GM18909 (cell line): ENCODE data around the gene COPG2.
"Not testable (repeated sequence)": the region's sequence is repeated elsewhere in the genome, so short reads cannot be mapped to it uniquely, and the experiment has no call there.

Experiments
- ATAC-seq: cut with Tn5 transposase; IDR thresholded peaks from one replicate; pipeline ENCODE4 v1.9.1; 2021; ENCODE audit warnings: mild to moderate bottlenecking; ENCODE audit not compliant: unreplicated experiment, poor library complexity

COPG2 gene

DNA sequence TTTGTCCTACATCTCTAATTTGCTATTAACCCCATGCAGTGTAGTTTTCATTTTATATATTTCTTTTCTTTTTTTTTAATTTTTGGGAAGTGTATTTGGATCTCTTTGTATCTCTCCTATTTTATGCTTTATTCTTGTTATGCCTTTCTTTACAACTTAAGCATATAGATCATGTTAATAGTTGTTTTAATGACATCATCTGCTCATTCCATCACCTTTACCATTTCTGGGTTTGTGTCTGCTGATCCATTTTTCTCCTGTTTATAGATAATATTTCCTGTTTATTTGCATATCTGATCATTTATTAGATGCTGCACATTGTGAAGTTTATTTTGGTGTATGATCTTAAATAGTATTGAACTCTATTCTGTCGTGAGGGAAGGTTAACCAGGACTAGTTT lies 13.7 kb downstream of the COPG2 start:
- ATAC-seq = no peak

DNA sequence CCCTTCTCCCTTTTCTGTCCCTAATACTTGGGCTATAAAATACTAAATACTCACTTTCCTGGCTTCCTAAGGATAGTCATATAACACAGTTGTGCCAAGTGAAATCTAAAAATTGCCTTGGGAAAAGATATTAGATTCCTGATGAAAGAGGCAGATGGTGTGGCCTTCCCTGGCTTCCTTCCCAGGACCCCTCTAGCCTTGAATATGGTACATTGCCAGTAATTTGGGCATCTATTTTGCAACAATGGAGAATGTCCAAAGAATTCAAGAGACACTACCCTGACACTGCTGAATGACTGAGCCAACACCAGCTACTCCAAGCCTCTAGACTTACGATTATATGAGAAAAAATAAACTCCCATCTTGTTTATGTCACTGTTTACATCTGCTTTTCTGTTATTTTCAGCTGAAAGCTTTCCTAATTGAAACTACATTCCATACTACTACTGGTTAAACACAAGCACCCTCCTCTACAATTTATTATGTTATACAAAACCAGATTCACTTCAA lies 17.9 kb downstream of the COPG2 start:
- ATAC-seq = no peak

DNA sequence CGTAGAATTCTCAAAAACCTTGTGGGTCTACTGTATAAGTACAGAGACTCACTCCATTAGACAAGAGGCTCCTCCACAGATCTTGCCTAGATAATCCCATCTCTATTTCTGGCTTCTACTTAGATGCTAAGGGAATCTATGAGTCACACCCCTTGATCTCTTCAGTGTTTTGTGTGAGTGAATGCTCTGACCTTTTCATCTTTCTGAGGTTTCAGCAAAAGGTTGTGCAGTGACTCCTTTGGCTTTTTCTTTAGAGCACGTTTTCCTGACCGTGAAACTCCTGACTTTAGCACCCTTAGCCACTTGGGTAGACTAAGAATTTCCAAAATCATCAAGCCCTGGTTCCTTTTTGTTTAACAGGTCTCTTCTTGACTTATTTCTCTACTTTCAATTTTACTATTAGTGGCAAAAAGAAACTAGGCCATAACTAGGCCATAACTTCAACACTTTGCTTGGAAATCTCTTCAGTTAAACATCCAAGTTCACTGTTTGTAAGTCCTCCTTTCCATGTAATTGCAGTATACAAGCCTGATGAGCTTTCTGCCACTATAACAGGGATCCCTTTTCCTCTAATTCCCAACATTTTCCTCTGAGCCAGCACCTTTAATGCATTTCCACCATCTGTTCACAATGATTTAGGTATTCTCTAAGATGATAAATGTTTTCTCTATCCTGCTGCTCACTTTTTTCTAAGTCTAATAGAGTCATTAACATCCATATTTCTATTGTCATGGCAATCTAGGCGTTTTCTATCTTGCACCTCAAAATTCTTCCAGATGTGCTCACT lies 19.4 kb downstream of the COPG2 start:
- no peak for ATAC-seq

DNA sequence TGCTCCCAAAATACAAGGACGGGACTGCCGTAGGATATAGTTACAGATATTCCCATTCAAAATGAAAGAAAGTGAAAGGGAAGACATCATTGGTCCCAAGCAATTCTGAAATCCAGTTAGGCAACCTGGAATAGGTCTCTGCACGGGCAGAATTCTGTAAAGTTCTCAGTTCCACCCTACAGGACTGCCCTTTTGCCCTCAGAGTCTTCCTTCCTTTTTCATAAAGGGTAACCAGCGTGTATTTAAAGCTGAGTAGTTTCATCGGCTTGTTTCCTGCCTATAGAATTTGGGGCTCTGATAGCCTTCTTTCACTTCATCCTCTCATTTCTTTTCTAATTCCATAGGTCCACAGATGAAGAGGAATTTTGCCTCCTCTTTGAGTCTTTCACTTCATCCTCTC lies 20.0 kb downstream of the COPG2 start:
- no peak for ATAC-seq

DNA sequence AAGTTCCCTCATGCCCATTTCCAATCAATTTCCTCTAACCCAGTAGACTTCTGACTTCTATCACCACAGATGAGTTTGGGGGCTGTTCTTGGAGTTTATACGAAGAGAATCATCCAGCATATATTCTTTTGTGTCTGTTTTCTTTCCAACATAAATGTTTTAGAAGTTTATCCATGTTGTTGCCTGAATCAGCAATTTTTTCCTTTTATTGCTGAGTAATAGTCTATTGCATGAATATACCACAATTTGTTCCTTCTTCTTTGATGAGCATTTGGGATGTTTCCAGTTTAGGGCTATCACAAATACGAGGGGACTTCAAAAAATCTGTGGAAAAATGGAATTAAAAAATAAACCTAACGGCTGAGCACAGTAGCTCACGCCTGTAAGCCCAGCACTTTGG lies 26.2 kb downstream of the COPG2 start:
- ATAC-seq = no peak

DNA sequence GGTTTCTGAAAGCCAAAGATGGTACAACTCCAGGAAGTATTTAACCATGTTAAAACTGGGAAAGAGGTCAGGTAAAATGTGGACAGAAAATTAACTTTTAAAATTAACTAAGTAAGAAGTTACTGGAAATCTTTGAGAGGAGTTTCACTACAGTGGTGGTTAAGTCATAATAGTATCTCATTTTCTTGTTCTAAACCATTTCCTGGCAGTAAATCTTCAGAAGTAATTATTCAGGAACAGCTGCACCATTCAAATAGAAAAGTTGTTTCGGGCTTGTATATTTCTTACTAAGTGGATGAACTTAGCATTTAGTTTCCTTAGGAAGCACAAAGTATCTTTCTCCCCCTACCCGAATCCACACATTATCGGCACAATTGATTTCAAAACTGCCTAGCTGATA lies 27.1 kb downstream of the COPG2 start:
- no peak for ATAC-seq

DNA sequence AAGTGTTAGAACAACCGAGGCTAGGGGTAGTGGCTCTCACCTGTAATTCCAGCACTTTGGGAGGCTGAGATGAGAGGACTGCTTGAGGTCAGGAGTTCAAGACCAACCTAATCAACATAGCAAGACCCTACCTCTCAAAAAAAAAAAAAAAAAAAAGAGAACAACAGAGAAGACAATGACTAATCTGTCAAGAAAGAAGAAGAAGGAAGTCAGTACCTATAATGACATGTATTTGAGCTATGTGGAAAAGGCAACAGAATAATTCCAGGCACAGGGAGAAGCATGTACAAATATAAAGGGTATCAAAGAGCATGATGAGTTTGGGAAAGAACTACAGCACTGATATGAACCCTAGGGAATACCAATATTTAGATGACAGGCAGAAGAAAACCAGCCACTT lies 27.5 kb downstream of the COPG2 start:
- ATAC-seq = no peak

DNA sequence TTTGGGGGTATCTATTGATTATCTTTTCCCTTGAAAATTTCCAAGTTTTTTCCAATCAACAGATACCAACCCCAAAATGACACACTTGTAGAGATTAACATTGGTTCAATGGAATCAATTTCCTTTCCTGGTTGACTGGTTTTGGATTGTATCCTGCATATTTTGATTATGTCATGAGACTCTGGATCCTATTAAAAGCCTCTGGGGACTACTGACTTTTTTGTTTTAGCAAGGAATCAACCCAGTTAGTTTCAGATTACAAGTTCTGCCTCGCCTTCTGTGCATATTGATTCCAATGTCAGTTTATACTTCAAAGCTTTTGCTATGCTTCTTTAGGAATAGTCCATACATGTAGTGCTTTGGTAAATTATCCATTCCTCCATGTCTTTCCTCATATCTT lies 29.2 kb downstream of the COPG2 start:
- no peak for ATAC-seq

DNA sequence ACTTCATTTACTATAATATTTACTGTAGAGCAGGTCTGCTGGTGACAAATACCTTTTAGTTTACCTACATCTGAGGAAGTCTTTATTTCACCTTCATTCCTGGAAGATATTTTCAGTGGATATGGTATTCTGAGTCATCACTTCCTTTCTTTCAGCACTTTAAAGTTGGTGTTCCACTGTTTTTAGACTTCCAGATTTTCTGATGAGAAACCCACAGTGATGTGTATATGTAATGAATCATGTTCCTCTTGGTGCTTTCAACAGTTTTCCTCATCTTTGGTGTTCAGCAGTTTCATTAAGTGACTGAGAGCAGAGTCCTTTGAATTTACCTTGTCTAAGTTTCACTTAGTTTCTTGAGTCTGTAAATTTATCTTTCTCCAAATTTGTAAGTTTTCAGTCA lies 36.4 kb downstream of the COPG2 start:
- no peak for ATAC-seq

DNA sequence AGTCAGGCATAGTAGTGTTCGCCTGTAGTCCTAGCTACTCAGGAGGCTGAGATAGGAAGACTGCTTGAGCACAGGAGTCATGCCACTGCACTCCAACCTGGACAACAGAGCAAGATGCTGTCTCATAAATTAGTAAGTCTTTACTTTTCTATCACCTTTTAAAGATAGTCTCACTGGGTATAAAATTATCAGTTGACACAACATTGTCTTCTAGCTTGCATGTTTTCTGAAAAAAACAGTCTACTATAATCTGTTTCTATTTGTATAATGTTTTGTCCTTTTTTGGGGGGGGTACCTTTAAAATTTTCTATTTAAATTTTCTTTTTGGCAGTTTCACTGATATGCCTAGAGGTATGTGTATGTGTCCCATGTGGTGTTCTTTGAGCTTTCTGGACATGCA lies 39.6 kb downstream of the COPG2 start:
- no peak for ATAC-seq

DNA sequence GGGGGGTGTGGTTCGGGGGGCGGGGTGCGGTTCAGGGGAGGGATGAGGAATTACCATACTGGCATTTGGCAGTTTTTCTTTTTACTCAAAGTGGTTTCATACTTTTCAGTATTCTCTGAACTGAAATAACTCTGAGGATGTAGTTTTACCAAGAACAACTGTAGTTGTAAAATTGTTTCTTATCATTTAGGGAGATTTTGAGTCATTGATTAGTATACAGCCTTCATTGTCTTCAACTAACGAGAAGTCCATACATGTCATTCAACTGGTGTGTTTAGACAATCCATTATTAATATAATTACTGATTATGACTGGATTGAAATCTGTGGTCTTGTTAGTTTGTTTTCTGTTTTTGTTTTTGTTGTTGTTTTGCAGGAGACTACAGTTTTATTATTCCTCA lies 40.8 kb downstream of the COPG2 start:
- ATAC-seq = no peak

DNA sequence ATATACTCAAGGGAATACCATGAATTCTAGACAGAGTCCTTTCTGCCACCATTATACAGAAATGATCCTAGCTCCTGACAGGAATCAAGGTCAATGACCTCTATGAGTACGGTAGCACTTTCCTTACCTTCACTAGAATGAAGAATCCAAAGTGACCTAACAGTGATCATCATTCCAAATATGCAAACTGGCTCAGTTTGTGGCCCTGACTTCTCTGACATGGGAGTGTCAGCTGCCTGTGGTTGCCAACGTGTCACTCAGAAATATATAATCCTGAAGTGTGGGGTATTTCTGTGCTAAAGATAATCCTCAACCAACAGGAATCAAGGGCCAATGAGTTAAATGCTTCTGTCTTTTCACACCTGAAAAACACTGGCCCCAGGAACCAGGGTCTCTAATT lies 45.7 kb downstream of the COPG2 start:
- no peak for ATAC-seq

DNA sequence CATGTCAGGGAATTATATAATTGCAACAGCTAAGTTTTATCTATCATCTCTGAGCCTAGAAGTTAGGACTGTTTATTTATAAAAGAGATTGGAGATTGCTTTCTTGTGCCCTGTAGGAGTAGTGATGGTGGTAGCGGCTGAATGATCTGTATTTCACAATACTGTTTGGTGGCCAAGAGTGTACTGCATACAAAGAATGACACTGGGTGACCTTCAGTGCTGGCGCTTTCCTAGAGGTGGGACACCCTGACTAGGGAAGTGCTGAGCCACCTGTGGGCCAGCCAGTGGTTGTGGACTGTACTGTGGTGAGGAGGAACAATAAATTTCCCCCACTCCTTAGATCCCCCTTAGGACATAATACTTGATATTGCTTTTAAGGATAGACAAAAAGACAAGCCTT lies 53.0 kb downstream of the COPG2 start:
- ATAC-seq = no peak

DNA sequence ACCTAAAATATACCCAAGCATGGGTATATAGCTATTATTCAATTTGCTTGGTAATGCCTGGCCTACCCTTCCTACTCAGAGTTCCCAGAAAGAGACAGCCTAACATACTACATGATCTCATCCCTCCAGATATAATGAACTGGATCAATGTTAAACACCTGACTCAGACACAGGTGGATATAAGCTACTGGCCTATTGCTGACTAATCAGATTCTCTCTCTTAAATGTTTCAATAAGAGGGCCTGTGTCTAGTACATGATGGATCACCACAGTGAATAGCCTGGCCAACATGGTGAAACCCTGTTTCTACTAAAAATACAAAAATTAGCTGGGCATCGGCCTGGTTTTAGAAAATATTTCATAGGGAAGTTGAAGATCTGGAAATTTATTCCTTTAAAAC lies 54.1 kb downstream of the COPG2 start:
- no peak for ATAC-seq

DNA sequence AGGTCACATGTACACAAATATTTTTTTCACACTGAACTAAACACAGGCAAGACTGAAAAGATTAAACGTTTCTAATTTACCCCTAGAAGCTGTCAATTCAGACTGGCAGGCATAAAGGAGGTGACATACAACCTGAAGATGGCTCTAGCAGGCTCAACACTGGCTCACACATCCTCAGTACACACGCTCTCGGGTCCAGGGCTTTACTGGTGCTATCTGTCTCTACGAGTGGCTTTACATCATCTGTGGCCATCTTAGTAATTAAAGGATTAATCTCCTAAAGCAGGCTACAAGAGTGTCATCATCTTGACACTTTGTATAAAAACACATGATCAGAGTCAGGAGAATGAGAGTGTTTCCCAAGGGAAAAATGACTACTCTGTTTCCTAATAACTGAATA lies 57.3 kb downstream of the COPG2 start:
- no peak for ATAC-seq

DNA sequence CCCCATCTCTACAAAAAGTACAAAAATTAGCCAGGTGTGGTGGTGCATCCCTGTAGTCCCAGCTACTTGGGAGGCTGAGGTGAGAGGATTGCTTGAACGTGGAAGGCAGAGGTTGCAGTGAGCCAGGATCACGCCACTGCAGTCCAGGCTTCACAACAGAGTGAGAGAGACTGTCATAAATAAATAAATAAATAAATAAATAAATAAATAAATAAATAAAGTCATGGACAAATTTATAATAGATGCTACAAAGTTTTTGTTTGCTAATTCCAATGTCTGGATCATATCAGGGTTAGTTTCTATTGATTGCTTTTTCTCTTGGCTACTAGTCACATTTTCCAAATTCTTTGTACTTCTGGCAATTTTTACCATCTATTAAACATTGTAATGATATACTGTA lies 61.5 kb downstream of the COPG2 start:
- not testable (repeated sequence) for ATAC-seq

DNA sequence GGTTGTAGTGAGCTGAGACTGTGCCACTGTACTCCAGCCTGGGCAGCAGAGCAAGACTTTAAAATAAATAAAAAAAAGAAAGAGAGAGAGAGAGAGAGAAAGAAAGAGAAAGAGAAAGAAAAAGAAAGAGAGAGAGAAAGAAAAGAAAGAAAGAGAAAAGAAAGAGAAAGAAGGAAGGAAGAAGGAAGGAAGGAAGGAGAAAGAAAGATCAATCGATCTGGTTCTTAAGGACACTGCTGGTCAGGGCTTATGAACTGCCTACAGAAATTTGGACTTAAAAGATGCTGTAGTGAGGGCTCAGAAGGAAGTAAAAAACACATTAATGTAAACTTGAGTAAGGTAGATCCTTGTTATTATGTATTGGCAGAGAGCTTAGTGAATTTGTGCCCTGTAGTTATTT lies 62.4 kb downstream of the COPG2 start:
- no peak for ATAC-seq

DNA sequence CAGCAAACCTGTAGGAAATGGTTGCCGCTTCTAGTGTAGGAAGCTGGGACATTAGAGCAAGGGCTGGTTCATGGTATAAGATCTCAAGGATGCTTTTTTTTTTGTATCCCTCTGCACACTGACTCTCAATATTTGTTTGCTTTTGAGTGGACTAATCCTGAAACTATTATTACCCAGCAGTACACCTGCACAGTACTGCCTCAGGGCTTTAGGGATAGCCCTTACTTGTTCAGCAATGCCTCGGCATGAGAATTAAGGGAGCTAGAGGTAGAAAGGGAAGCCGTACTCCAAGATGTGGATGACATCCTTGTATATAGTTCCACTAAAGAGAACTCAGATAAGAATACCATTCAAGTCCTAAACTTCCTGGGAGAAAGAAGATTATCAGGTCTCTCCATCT lies 70.5 kb downstream of the COPG2 start:
- no peak for ATAC-seq

DNA sequence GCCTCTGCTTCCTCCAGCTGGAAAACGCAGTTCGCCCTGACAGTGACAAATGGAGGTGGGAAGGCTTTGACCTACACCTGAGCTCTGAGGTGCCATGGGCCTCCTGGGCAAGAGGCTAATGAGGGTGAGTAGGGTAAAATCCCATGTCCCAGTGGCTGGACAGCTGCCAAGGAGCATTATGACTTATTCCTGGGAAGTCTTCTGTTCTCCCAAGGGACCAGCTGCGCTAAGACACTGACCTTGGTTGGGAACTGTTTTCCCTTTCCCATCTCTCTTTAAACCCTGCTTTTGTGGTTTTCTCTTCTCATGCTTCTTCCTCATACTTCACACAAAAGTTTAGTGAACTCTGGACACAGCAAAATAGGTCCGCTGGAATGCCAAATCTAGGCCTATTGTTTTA lies 72.6 kb downstream of the COPG2 start:
- ATAC-seq = no peak

DNA sequence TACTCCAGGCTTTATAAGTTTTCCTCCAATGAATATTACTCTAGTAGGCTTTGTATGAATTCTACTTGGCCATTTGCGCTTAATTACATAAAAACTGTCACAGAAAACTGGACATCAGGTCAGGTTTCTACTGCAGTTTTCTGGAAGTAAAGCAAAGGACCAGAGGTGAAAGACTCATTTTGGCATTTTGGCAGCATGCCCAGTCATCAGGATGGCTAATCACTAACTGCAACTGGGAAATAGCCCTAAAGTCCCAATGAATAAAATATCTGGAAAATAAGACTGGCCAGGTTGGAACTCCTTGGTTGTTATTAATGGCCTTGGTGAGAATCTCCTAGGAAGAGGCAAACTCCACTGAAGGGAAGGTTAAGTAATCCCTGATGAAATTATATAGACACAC lies 75.5 kb downstream of the COPG2 start:
- no peak for ATAC-seq

DNA sequence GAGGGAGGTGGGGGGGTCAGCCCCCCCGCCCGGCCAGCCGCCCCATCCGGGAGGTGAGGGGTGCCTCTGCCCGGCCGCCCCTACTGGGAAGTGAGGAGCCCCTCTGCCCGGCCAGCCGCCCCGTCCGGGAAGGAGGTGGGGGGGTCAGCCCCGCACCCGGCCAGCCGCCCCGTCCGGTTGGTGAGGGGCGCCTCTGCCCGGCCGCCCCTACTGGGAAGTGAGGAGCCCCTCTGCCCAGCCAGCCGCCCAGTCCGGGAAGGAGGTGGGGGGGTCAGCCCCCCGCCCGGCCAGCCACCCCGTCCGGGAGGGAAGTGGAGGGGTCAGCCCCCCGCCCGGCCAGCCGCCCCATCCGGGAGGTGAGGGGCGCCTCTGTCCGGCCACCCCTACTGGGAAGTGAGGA lies 77.1 kb downstream of the COPG2 start:
- not testable (repeated sequence) for ATAC-seq

DNA sequence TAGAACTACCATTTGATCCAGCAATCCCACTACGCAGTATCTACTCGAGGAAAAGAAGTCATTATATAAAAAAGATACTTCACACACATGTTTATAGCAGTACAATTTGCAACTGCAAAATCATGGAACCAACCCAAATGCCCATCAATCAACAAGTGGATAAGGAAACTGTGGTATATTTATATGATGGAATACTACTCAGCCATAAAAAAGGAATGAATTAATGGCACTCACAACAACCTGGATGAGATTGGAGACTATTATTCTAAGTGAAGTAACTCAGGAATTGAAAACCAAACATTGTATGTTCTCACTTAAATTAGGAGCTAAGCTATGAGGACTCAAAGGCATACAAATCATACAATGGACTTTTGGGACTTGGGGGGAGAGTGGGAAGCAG lies 82.6 kb downstream of the COPG2 start:
- ATAC-seq = not testable (repeated sequence)
